ENCODE data around the gene ATG9A.
"Not testable (repeated sequence)": the region's sequence is repeated elsewhere in the genome, so short reads cannot be mapped to it uniquely, and the experiment has no call there.

GRCh38 chr2:219200502-219201326 lies 28.7 kb downstream of the ATG9A start:
- not testable (repeated sequence) for TF ChIP-seq EZH2phosphoT487 (IDR thresholded peaks at IDR 0.05; ENCODE audit: low read depth)
- TF ChIP-seq, protein P1, sequence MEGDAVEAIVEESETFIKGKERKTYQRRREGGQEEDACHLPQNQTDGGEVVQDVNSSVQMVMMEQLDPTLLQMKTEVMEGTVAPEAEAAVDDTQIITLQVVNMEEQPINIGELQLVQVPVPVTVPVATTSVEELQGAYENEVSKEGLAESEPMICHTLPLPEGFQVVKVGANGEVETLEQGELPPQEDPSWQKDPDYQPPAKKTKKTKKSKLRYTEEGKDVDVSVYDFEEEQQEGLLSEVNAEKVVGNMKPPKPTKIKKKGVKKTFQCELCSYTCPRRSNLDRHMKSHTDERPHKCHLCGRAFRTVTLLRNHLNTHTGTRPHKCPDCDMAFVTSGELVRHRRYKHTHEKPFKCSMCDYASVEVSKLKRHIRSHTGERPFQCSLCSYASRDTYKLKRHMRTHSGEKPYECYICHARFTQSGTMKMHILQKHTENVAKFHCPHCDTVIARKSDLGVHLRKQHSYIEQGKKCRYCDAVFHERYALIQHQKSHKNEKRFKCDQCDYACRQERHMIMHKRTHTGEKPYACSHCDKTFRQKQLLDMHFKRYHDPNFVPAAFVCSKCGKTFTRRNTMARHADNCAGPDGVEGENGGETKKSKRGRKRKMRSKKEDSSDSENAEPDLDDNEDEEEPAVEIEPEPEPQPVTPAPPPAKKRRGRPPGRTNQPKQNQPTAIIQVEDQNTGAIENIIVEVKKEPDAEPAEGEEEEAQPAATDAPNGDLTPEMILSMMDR (IDR thresholded peaks at IDR 0.05; ENCODE audit: low read depth, low read length), result not testable (repeated sequence)
